HG02870 (cell line): ENCODE measurements around the gene PIGU.
"Not testable (repeated sequence)": the region's sequence is repeated elsewhere in the genome, so short reads cannot be mapped to it uniquely, and the experiment has no call there.

Experiments used
- ATAC-seq: cut with Tn5 transposase; IDR thresholded peaks from one replicate; pipeline ENCODE4 v1.9.1; 2021; ENCODE audit warnings: mild to moderate bottlenecking, moderate library complexity; ENCODE audit not compliant: unreplicated experiment

PIGU gene

GRCh38 chr20:34537651-34538050 is 139.2 kb downstream of the PIGU start:
- ATAC-seq = no peak

- ATAC-seq = no peak
These were observed 140.0 kb downstream of the PIGU start for GRCh38 chr20:34536798-34537394.

GRCh38 chr20:34535857-34536256 is 141.0 kb downstream of the PIGU start:
- ATAC-seq = no peak

- ATAC-seq = no peak
These were observed 141.5 kb downstream of the PIGU start for GRCh38 chr20:34535301-34535840.

GRCh38 chr20:34534391-34535165 is 142.3 kb downstream of the PIGU start:
- ATAC-seq = no peak

GRCh38 chr20:34532756-34533155 is 144.1 kb downstream of the PIGU start:
- ATAC-seq = no peak

- no peak for ATAC-seq
These were observed 144.6 kb downstream of the PIGU start for GRCh38 chr20:34532320-34532719.

- no peak for ATAC-seq
These were observed 145.2 kb downstream of the PIGU start for GRCh38 chr20:34531608-34532265.

- ATAC-seq = no peak
These were observed 146.6 kb downstream of the PIGU start for GRCh38 chr20:34530342-34530741.

GRCh38 chr20:34529742-34530141 is 147.2 kb downstream of the PIGU start:
- no peak for ATAC-seq

GRCh38 chr20:34528921-34529297 is 148.0 kb downstream of the PIGU start:
- no peak for ATAC-seq

- ATAC-seq = no peak
These were observed 149.9 kb downstream of the PIGU start for GRCh38 chr20:34527016-34527415.

GRCh38 chr20:34526466-34526865 is 150.4 kb downstream of the PIGU start:
- ATAC-seq = no peak

GRCh38 chr20:34525709-34526416 is 151.0 kb downstream of the PIGU start:
- no peak for ATAC-seq

- no peak for ATAC-seq
These were observed 151.6 kb downstream of the PIGU start for GRCh38 chr20:34525342-34525708.

GRCh38 chr20:34524426-34524825 is 152.5 kb downstream of the PIGU start:
- no peak for ATAC-seq

- no peak for ATAC-seq
These were observed 153.7 kb downstream of the PIGU start for GRCh38 chr20:34522969-34523871.

GRCh38 chr20:34519841-34520240 is 157.1 kb downstream of the PIGU start:
- not testable (repeated sequence) for ATAC-seq

- ATAC-seq = not testable (repeated sequence)
These were observed 158.0 kb downstream of the PIGU start for GRCh38 chr20:34518863-34519262.

- ATAC-seq = no peak
These were observed 159.8 kb downstream of the PIGU start for GRCh38 chr20:34517114-34517505.
